Amygdala (tissue), 56 donors: ENCODE measurements around the gene AGBL4.
"Not testable (repeated sequence)": the region's sequence is repeated elsewhere in the genome, so short reads cannot be mapped to it uniquely, and the experiment has no call there.

Source experiments
- DNase-seq, 56 donors: peaks; one replicate each; lab custom pipeline; 2025; lab: John Stamatoyannopoulos, UW

AGBL4 gene

DNA sequence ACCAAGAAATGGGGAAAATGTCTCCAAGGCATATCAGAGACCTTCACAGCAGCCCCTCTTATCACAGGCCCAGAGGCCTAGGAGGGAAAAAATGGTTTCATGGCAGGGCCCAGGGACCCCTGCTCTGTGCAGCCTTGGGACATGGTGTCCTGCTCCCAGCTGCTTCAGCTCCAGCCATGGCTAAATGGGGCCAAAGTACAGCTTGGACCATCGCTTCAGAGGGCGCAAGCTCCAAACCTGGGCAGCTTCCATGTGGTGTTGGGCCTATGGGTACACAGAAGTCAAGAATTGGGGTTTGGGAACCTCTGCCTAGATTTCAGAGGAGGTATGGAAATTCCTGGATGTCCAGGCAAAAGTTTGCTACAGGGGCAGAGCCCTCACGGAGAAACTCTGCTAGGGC is 964.7 kb downstream of the AGBL4 start:
- no peak for DNase-seq

DNA sequence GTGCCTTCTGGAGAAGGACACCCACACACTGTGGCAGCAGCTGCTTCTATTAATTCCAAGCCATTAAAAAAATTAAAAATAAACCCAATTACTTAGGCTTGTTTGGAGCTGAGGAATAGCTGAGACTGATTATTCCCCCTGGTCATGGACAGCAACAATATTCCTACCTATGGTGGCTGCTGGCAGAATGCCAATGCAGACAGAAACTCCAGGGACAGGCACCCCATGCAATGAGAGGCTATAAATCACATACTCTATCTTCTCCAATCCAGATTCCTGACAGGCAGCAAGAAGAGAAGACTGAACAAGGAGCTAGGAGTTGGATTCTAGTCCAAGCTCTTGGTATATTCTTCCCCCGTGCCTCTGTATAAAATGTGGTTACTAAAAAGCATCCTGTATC is 971.7 kb downstream of the AGBL4 start:
- peak in 6 of 56 donors; percentile 2 to 30 (median 2) for DNase-seq

GRCh38 chr1:49051647-49052046 is 972.1 kb downstream of the AGBL4 start:
- DNase-seq: peak in 7 of 56 donors; percentile 1 to 30 (median 3)

DNA sequence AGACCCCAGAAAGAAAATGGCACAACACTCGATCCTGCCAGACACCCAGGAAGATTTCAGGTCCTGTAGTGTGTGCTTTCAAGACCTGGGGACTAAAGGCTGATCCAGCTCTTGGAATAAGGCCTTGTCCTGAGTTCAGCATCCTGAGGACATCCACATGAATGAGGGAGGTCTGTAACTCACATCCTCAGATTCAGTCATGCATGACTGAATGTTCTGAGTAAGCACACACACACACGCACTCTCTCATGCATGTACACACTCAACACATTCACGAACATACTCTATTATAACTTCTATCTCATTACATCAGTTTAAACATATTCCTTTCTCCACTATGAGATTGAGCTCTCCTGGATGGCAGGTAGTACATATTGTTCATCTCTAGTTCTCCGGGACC is 973.7 kb downstream of the AGBL4 start:
- DNase-seq: no peak

DNA sequence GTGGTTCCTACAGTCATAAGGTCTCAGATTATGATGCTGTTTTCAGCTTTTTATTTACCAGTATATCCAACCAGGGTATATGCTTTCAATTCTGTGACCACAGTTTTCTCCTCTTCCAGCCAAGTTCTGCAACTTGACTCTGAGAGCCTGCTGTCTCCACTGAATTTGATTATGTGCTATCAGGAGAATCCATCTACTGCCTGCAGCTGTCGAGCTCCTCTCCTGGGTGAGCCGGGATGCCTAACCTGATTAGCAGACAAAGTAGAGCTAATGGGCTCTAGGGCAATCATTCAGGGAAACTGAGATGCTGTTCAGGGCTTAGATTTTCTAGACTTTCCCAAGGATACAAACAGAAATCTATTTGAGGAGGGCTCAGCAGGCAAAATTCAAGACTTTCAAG is 975.6 kb downstream of the AGBL4 start:
- DNase-seq: no peak

DNA sequence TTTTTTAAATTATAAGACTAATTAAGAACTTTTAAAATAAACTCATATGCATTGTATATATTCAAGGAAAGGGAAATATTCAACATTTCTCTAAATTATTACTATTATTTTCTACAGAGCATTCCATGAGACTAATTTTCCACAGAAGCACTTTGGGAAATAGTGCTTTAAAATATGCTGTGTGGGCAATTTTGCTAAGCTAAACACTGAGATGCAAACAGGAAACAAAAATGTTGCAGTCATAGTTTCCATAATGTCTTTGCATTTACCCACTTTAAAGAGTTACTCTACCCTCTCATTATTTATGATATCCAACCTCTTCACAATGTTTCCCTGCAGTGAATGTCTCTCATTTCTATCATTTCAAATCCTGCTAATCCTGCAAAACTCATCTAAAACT is 977.4 kb downstream of the AGBL4 start:
- no peak for DNase-seq

- DNase-seq: no peak
Measured at GRCh38 chr1:49045371-49045770, 978.4 kb downstream of the AGBL4 start.

- no peak for DNase-seq
Measured at GRCh38 chr1:49036700-49037099, 987.1 kb downstream of the AGBL4 start.

DNA sequence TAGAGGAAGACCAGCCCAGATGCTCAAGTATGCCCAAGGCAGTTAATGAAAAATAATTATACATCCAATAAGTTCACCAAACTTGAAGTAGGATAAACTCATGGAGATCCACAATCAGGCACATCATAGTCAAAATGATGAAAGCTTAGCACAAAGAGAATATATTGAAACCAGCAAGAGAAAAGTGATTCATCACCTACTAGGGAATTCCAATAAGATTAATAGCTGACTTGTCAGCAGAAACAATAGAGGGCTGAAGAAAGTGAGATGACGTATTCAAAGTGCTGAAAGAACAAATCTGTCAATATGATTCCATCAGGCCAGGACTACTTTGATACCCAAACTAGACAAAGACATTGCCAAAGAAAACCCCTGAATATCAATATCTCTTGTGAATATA is 995.4 kb downstream of the AGBL4 start:
- no peak for DNase-seq

DNA sequence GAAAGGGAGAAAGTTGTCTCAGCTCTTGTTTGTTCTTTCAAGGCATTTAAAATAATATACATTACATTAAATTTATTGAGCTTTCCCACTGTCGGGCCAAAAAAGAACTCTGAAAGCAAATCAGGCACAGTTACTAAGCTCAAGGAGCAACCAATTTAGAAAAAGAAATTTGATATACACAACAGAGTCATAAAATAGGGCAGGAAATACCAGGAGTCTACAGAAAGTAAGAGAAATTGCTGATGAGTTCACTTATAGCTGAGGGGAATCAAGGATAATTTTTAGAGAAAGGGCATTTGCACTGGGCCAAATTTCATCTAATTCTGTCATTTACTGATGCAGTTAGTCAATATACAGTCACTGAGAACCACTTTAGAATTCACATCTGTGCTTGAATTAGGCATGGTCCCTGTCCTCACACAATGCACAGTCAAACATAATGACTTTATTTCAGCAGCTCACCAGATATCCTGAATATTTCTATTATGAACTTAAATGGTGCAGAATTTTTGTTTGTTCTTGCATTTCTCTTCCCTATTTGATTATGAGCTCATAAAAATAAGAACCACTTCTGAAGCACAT is 997.4 kb downstream of the AGBL4 start:
- no peak for DNase-seq

DNA sequence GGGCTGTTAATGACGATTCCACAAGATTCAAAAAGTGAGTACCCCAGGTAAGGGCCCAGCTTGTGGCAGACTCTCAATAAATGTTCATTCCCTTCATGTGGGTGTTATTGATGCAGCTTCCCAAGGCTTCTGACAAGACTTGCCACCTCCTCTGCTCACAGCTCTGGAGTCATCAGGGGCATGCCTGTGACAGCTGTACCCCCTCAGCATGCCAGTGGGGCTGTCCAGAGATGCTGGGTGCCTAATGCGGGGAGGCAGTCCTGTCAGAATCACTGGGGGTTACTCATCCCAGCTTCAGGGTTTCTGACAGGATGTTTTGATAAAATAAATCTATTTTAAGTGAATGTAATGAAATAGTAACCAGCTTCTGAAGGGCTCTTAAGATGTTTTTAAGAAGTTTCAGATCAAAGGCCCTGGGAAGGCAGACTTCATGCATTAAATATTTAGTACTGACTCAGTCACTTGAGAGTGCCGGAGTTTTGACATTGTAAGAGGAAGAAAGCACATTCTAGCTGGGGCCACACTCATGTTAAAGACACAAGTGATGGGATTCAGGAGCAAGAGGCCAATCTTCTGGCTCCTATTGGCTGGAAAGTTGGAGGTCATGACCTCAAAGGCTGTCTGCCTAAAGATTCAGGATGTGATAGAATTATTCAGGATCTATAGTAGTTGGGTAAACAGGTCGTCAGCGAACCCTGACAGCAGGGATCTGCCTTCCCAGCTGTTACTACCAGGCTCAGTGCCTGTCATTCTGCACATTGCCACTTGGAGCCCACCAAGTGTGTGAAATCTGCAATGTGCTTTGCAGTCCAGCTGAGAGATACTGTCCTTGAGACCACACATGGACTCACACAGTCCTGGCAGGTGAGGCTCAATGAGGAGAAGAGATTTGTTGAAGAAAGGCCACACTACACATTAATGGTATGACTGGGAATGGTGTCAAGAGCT is 1007.5 kb downstream of the AGBL4 start:
- DNase-seq: no peak

DNA sequence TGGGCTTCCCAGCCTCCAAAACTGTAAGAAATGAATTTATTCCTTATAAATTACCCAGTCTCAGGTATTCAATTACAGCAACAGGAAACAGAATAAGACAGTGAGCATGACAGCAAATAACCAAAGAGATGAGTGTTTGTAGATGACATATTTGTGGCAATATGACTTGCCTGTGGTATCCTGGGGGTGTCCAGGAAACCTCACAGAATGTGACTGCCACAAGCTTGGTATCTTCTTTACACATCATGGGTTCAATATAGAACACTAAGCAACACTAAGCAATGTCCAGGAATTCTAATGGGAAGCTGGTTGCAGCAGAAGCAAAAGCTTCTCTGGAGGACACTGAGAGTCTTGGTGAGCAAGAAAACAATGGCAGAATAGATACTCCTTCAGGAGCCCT is 1010.7 kb downstream of the AGBL4 start:
- no peak for DNase-seq

GRCh38 chr1:49002981-49003380 is 1020.8 kb downstream of the AGBL4 start:
- not testable (repeated sequence) for DNase-seq

DNA sequence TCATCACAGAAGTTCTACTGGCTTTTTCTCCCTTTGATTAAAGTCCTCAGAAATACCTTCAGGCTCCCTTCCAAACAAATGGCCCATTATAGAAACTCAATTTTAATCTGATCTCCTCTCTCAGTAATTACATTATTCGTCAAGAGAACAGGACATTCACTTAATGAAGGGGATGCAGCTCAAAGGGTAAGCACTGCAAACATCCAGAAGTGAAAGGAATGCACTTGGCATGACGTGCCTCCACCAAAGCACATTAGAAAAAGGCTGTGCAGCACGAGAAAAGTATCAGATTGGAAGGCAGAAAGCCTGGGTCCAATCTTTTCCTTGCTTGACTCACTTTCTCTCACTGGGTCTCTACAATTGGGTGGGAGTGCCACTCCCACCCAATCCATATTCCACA is 1024.4 kb downstream of the AGBL4 start:
- no peak for DNase-seq

DNA sequence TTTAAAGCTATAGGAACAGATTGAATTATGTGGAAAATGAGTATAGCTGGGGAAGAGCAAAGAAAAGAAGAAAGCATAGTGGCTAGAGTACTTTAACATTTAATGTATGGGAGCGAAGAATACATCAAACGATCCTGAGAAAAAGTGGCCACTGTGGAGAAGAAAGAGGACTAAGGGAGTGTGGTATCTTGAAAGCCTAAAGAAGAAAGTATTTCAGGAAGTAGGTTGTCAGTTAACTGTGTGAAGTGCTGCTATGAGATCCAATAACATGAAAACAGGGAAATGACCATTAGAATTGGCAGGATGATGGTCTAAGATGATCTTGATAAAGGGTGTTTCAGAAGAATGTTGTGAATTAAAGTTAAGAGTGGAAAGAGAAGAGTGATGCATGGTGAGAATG is 1027.4 kb downstream of the AGBL4 start:
- no peak for DNase-seq

DNA sequence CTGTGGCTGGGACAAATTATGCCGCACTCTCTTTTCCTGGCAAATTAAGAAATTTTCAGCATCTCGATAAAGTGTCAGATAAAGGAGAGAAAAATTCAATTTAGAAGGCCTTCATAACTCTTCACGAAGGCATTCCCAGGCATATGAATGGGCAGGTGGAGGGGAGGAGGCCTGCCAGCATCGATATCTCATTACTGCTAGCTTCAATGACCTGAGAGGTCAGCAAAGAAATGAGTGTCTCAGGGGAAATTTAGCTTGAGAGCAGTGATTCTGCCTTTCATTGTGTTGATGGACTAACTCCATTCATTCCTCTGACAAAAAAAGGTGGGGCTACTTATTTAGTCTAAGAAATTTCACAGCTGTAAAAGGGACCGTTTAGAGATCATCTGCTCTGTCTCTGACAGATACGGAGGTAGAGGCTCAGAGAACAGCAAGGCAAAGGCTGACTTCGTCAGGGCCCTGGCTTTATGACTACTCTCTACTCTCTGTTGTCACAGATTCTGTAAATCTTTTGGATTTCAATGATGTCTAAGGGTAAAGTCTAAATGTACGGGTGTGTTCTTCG is 1035.0 kb downstream of the AGBL4 start:
- DNase-seq: no peak

GRCh38 chr1:48979940-48980339 is 1043.8 kb downstream of the AGBL4 start:
- no peak for DNase-seq

GRCh38 chr1:48978413-48978812 is 1045.3 kb downstream of the AGBL4 start:
- no peak for DNase-seq

DNA sequence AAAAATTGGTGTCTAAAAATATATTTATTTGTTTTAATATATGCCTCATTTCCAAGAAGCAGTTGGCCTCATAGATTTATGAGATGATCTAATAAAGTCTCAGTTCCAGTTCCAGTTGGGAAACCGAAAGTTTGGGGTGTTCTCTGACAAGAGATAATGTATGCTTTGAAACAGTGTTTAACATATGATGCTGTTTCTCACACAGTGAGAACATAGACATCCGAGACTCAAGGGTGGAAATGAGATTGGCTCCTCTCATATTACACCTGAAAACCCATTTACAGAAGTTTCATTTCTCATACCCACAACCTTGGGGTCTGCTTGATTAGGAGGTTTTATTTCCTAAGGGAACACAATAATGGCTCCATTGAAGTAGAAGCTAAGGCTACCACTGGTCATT is 1046.5 kb downstream of the AGBL4 start:
- DNase-seq: no peak

GRCh38 chr1:48969971-48970370 is 1053.8 kb downstream of the AGBL4 start:
- no peak for DNase-seq

DNA sequence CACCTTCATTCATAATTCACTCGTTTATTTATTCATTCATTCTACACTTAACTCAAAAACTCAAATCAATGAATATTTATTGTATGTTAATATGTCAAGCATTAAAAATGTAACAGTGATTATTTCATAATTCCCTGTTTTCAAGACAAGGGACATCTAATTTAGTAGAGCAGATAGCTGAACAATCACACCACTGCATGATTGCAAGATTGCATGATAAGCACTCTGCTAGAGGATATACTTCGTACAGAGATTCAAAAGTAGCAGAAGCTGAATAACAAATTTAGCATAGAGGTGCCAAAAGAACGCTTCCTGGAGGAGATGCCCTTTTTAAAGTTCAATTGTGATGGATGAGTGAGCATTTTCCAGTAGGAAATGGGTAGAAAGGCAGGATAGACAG is 1056.4 kb downstream of the AGBL4 start:
- DNase-seq: no peak

GRCh38 chr1:48966583-48966982 is 1057.2 kb downstream of the AGBL4 start:
- DNase-seq: no peak
